Measurements from ENCODE around the gene RAI1.

Gene RAI1

DNA sequence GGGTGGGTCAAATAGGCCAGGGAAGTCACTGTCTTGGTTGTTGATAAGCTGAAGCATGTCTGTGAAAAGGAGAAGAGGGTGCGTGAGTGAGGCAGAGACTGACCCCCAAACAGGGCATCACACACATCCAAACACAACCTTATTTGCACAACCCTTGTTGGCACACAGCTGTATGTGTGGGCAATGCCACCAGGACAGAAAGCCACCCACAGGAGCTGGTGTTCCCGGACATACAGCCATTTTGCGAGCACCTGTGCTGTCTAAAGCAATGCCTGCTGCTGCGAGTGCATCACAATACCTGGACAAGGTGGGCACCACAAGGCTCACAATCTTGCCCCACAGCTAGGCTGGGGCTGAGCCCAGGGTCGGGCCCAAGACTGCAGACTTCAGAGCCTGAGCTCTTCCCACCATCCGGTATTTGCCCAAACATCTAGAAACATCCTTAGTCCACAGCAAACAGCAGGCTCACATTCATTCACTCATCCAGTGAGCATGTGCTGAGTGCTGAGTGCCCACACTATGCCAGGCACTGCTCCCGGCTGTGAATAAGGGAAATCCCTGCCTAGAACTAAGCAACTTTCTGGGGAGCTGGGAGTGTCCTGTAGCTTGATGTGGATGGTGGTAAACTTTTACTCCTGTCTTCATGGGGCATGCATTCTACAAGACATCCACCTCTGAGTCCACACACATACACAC, 139.4 kb downstream of the RAI1 start:
- Histone ChIP-seq H3K4me1 (ENCODE audit: control insufficient read depth in 1 of 2, insufficient read depth in 2 of 2, low read length in 2 of 2) (peaks cover 65 to 67% of the 10 kb centered on the region in 2 donors), H3K9ac (ENCODE audit: low read depth in 1 of 2, low read length in 2 of 2) (peak overlapping the region; percentile 15 to 70), H3K4me3 (ENCODE audit: low read depth in 1 of 2, low read length in 2 of 2) (peak overlapping the region; percentile 17 to 24), H3K27me3 (ENCODE audit: control insufficient read depth in 1 of 2, insufficient read depth in 2 of 2, low read length in 2 of 2) (no peaks in the 10 kb centered on the region), H3K36me3 (ENCODE audit: control insufficient read depth in 1 of 2, insufficient read depth in 2 of 2, low read length in 2 of 2) (peaks cover 15 to 43% of the 10 kb centered on the region in 2 donors), H3K27ac (ENCODE audit: low read depth, low read length) (no peak overlapping the region), H3K9me3 (ENCODE audit: control insufficient read depth in 1 of 2, low read length in 2 of 2) (no peaks in the 10 kb centered on the region)

DNA sequence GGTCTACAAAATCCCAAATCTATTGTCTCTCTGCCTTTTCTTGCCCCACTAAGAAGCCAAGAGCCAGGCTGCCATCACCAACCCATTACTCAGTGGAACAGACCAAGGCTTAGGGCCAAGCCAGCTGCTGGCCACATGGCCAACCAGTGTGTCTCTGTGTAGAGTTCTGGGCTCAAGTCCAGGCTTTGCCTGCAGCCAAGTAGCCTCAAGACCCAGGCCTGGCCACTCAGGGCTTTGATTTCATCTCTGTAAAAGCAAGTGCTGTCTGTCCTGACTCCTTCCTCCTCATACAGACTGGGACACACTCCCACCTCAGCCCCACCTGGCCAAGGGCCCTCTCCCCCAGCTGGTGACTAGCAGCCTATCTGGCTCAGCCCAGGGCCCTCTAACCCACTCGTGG, 140.9 kb downstream of the RAI1 start:
- Histone ChIP-seq H3K27ac (ENCODE audit: low read depth, low read length) (no peak overlapping the region), H3K27me3 (ENCODE audit: control insufficient read depth in 1 of 2, insufficient read depth in 2 of 2, low read length in 2 of 2) (no peaks in the 10 kb centered on the region), H3K4me1 (ENCODE audit: control insufficient read depth in 1 of 2, insufficient read depth in 2 of 2, low read length in 2 of 2) (peaks cover 76 to 82% of the 10 kb centered on the region in 2 donors), H3K9me3 (ENCODE audit: control insufficient read depth in 1 of 2, low read length in 2 of 2) (no peaks in the 10 kb centered on the region), H3K36me3 (ENCODE audit: control insufficient read depth in 1 of 2, insufficient read depth in 2 of 2, low read length in 2 of 2) (peaks cover 15 to 28% of the 10 kb centered on the region in 2 donors), H3K9ac (ENCODE audit: low read depth in 1 of 2, low read length in 2 of 2) (peak overlapping the region; percentile 70 to 76), H3K4me3 (ENCODE audit: low read depth in 1 of 2, low read length in 2 of 2) (peak overlapping the region; percentile 65 to 70)

DNA sequence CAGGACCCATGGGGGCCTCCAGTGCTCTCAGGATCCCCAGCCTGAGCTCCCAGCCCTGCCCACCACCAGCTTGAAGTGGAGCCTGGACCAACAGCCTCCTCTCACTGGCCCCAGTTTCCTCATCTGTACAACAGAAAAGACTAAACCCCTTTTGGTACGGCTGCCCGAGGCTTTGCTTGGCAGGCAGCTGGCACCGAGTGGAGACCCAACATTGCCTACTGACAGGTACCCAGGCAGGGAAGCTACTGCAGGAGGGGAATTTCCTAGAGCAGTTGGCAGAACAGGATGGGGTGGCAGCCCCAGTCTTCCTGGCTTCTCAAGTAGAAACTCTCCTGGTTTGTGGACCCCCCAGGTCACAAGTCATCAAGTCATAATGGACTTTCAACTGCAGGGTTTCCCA, 141.4 kb downstream of the RAI1 start:
- H3K9me3 ChIP-seq (ENCODE audit: control insufficient read depth in 1 of 2, low read length in 2 of 2): no peaks in the 10 kb centered on the region
- peaks cover 80 to 84% of the 10 kb centered on the region in 2 donors for H3K4me1 ChIP-seq (ENCODE audit: control insufficient read depth in 1 of 2, insufficient read depth in 2 of 2, low read length in 2 of 2)
- no peaks in the 10 kb centered on the region for H3K27me3 ChIP-seq (ENCODE audit: control insufficient read depth in 1 of 2, insufficient read depth in 2 of 2, low read length in 2 of 2)
- peak overlapping the region; percentile 70 to 76 for H3K9ac ChIP-seq (ENCODE audit: low read depth in 1 of 2, low read length in 2 of 2)
- H3K27ac ChIP-seq (ENCODE audit: low read depth, low read length): no peak overlapping the region
- H3K4me3 ChIP-seq (ENCODE audit: low read depth in 1 of 2, low read length in 2 of 2): peak overlapping the region; percentile 65 to 70
- peaks cover 15 to 24% of the 10 kb centered on the region in 2 donors for H3K36me3 ChIP-seq (ENCODE audit: control insufficient read depth in 1 of 2, insufficient read depth in 2 of 2, low read length in 2 of 2)

DNA sequence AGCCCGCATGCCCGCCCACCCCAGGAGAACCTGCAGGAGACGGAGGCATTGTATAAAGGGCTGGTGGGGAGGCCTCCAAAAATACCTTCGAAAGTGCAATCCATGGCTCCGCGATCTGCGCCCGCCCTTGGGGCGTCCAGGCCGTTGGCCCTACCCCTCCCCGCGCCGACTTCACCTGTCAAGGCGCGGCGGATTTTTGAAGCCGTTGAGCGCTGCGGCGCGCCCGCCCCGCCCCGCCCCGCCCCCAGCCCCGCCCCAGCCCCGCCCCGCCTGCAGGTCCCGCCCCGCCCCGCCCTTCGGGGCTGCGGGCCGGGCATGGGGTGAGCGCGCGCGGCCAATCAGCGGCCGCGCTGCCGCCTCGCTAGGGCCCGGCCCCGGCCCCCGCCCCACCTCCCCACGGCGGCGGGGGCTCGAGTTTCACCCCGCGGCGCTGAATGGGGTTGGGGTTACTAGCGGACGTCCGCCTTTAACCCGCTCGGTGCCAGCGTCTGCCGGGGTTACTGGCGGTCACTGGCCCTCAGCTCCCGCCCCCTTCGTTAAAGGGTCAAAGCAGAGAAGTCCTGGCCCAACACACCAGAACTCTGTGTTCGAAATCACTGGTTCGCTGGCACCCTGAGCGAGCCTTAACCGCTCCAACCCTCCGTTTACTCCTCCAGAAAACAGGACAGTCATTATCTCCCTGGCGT, 142.3 kb downstream of the RAI1 start:
- Histone ChIP-seq H3K4me3 (ENCODE audit: low read depth in 1 of 2, low read length in 2 of 2) (peak overlapping the region; percentile 65 to 70), H3K4me1 (ENCODE audit: control insufficient read depth in 1 of 2, insufficient read depth in 2 of 2, low read length in 2 of 2) (peaks cover 78 to 79% of the 10 kb centered on the region in 2 donors), H3K27me3 (ENCODE audit: control insufficient read depth in 1 of 2, insufficient read depth in 2 of 2, low read length in 2 of 2) (no peaks in the 10 kb centered on the region), H3K36me3 (ENCODE audit: control insufficient read depth in 1 of 2, insufficient read depth in 2 of 2, low read length in 2 of 2) (peaks cover 13 to 16% of the 10 kb centered on the region in 2 donors), H3K27ac (ENCODE audit: low read depth, low read length) (peak overlapping the region; percentile 77), H3K9me3 (ENCODE audit: control insufficient read depth in 1 of 2, low read length in 2 of 2) (no peaks in the 10 kb centered on the region), H3K9ac (ENCODE audit: low read depth in 1 of 2, low read length in 2 of 2) (peak overlapping the region; percentile 76)

DNA sequence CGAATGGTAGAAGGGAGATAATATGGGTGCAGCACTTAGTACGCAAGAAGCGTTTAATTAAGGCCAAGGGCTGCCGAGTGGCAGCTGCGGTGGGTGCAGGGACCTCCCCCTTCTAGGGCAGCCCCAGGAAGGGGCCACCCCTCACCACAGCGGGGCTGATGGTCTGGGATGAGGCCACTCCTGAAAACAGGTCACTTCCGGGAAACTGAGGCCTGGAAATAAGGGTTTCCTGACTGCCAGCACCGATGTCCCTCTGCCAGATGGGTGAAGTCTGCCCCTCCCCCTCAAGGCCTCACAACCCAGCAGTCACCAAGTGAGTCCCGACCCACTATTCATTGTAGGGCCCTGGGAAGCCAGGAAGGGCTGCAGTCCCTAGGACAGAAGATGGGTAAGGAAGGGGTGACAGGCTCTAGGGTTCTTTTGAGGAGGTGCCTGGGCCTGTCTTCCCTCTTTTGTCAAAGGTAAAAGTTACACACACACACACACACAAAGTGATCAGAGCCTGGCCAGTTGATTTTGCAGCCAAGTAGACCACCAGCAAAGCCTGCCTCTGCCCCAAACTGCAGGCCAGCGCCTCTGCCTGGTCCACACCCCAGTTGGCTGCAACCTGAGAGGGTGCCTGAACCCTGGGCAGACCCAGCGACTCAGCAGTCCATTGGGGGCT, 143.0 kb downstream of the RAI1 start:
- Histone ChIP-seq H3K27me3 (ENCODE audit: control insufficient read depth in 1 of 2, insufficient read depth in 2 of 2, low read length in 2 of 2) (no peaks in the 10 kb centered on the region), H3K4me1 (ENCODE audit: control insufficient read depth in 1 of 2, insufficient read depth in 2 of 2, low read length in 2 of 2) (peaks cover 72% of the 10 kb centered on the region in 2 donors), H3K36me3 (ENCODE audit: control insufficient read depth in 1 of 2, insufficient read depth in 2 of 2, low read length in 2 of 2) (peaks cover 6 to 10% of the 10 kb centered on the region in 2 donors), H3K4me3 (ENCODE audit: low read depth in 1 of 2, low read length in 2 of 2) (peak overlapping the region; percentile 53 to 69), H3K9me3 (ENCODE audit: control insufficient read depth in 1 of 2, low read length in 2 of 2) (no peaks in the 10 kb centered on the region), H3K9ac (ENCODE audit: low read depth in 1 of 2, low read length in 2 of 2) (peak overlapping the region; percentile 51 to 76), H3K27ac (ENCODE audit: low read depth, low read length) (peak overlapping the region; percentile 77)

- no peak overlapping the region for H3K4me3 ChIP-seq (ENCODE audit: low read depth in 1 of 2, low read length in 2 of 2)
- H3K4me1 ChIP-seq (ENCODE audit: control insufficient read depth in 1 of 2, insufficient read depth in 2 of 2, low read length in 2 of 2): peaks cover 64 to 68% of the 10 kb centered on the region in 2 donors
- H3K9ac ChIP-seq (ENCODE audit: low read depth in 1 of 2, low read length in 2 of 2): peak overlapping the region; percentile 51 to 76
These were observed 143.7 kb downstream of the RAI1 start for GRCh38 chr17:17824783-17825614.

DNA sequence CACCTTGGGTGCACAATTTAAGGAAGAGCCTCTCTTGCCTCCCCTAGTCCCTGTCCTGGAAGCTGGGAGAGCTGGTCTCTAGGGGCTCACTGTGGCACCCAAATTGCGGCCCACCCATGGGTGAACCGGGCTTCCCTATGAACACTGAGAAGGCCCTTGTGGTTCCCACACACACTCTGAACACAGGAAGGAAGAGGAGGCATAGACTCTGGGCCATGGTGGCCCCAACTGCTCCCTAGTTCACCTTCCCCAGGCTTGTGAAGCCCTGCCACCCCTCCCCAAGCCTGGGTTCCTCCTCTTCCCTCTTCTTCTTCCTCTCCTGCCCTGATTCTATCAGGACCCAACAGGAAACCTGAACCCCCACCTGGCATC, 145.1 kb downstream of the RAI1 start:
- Histone ChIP-seq H3K27me3 (ENCODE audit: control insufficient read depth in 1 of 2, insufficient read depth in 2 of 2, low read length in 2 of 2) (no peaks in the 10 kb centered on the region), H3K36me3 (ENCODE audit: control insufficient read depth in 1 of 2, insufficient read depth in 2 of 2, low read length in 2 of 2) (no peaks in the 10 kb centered on the region), H3K4me3 (ENCODE audit: low read depth in 1 of 2, low read length in 2 of 2) (no peak overlapping the region), H3K9me3 (ENCODE audit: control insufficient read depth in 1 of 2, low read length in 2 of 2) (no peaks in the 10 kb centered on the region), H3K9ac (ENCODE audit: low read depth in 1 of 2, low read length in 2 of 2) (no peak overlapping the region), H3K4me1 (ENCODE audit: control insufficient read depth in 1 of 2, insufficient read depth in 2 of 2, low read length in 2 of 2) (peaks cover 61 to 67% of the 10 kb centered on the region in 2 donors), H3K27ac (ENCODE audit: low read depth, low read length) (peak overlapping the region; percentile 54)

More at GRCh38 chr17:17824783-17825614, 143.7 kb downstream of the RAI1 start:
- peaks cover 4% of the 10 kb centered on the region in 2 donors for H3K36me3 ChIP-seq (ENCODE audit: control insufficient read depth in 1 of 2, insufficient read depth in 2 of 2, low read length in 2 of 2)
- H3K27ac ChIP-seq (ENCODE audit: low read depth, low read length): peak overlapping the region; percentile 77
- H3K27me3 ChIP-seq (ENCODE audit: control insufficient read depth in 1 of 2, insufficient read depth in 2 of 2, low read length in 2 of 2): no peaks in the 10 kb centered on the region
- no peaks in the 10 kb centered on the region for H3K9me3 ChIP-seq (ENCODE audit: control insufficient read depth in 1 of 2, low read length in 2 of 2)

DNA sequence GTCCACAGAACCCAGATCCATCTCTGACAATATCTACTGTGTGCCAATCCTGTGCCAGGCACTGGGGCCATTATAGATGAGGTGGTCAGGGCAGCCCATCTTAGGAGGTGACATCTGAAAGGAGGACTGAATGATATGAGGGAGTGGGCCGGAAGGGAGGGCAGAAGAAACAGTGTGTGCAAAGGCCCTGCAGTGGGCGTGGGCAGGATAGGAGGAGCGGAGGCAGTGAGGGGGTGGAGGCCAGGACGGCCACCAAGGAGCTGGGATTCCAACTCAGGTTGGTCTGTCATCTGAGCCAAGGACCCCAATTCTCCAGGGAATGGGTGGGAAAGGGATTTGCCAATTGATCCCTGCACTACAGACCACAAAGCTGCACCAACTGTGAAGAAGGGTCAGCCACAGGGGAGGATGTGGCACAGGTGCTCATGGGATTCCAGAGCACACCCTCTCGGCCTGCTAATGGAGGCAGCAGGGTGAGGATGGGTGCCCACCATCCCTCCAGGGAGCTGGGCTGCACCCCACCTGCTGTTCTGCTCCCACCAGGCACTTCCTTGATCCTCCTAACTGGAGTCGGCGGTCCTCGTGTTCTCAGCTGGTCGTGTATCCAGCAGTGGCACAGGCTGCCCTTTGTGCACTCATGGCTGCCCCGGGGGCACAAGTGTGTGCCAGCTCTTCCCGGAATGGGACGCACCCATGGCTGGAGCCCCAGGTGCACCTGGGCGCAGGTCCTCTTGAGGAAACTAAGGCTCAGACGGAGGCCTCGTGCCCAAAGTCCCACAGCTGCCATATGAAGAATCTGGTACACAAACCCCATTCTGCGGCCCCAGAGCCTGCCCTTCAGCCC, 145.9 kb downstream of the RAI1 start:
- Histone ChIP-seq H3K9me3 (ENCODE audit: control insufficient read depth in 1 of 2, low read length in 2 of 2) (no peaks in the 10 kb centered on the region), H3K4me1 (ENCODE audit: control insufficient read depth in 1 of 2, insufficient read depth in 2 of 2, low read length in 2 of 2) (peaks cover 59 to 61% of the 10 kb centered on the region in 2 donors), H3K27me3 (ENCODE audit: control insufficient read depth in 1 of 2, insufficient read depth in 2 of 2, low read length in 2 of 2) (no peaks in the 10 kb centered on the region), H3K4me3 (ENCODE audit: low read depth in 1 of 2, low read length in 2 of 2) (no peak overlapping the region), H3K36me3 (ENCODE audit: control insufficient read depth in 1 of 2, insufficient read depth in 2 of 2, low read length in 2 of 2) (peaks cover under 1 to 1% of the 10 kb centered on the region in 2 donors), H3K9ac (ENCODE audit: low read depth in 1 of 2, low read length in 2 of 2) (no peak overlapping the region), H3K27ac (ENCODE audit: low read depth, low read length) (no peak overlapping the region)

Measured in duodenal mucosa (tissue), 2 donors.